ENCODE measurements around the gene CDK2.
"Not testable (repeated sequence)": the region's sequence is repeated elsewhere in the genome, so short reads cannot be mapped to it uniquely, and the experiment has no call there.

Gene CDK2

GRCh38 chr12:55938826-55939501, 27.7 kb upstream of the CDK2 start:
- DNase-seq, result no peak

- DNase-seq, result peak; percentile 71
Observed at GRCh38 chr12:55940065-55940732, 26.4 kb upstream of the CDK2 start.

- DNase-seq, result no peak
Observed at GRCh38 chr12:55942055-55942454, 24.6 kb upstream of the CDK2 start.

GRCh38 chr12:55942577-55943136, 24.0 kb upstream of the CDK2 start:
- DNase-seq, result no peak

- DNase-seq, result no peak
Observed at GRCh38 chr12:55946553-55946952, 20.1 kb upstream of the CDK2 start.

GRCh38 chr12:55955344-55955743, 11.3 kb upstream of the CDK2 start:
- DNase-seq, result no peak

- DNase-seq, result no peak
Observed at GRCh38 chr12:55955800-55956508, 10.7 kb upstream of the CDK2 start.

- no peak for DNase-seq
Observed at GRCh38 chr12:55957106-55957859, 9.3 kb upstream of the CDK2 start.

DNA sequence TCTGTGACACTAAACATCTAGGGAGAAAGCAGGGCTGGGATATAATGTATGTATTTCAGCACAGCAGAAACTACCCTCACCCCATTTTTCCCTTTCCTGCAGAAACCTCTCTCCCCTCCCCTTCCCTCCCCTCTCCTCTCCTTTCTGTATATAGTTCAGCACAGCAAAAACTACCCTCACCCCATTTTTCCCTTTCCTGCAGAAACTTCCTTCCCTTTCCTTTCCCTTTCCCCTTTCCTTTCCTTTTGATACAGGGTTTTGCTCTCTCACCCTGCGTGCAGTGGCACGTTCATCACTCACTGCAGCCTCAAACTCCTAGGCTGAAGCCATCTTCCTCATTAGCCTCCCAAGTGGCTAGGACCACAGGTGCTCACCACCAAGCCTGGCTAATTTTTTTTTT, 2.9 kb upstream of the CDK2 start:
- no peak for DNase-seq

DNA sequence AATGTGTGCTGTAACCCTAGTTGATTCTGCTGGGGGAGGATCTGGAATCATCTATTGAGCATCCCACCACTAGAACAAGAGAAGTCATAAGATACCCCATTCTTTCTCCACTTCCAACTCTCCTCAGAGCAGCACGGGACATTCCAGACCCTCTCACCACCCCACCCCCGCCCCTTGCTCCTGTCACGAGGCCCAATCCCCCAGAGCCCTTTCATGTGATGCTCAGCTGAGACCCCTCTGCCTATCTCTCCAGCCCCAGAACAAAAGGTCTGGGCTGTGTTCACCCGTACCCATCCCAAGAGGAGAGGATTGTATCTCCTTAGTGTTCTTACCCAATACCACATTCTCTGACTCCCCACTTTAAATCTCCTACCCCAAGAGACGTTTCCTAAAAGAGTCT, 1.4 kb upstream of the CDK2 start:
- DNase-seq, result no peak

GRCh38 chr12:55965941-55966407, 656 bp upstream of the CDK2 start, which contains the start of gene PMEL:
PMEL (minus strand) TSS chr12:55966042; CDS start chr12:55966011, 31 bp downstream.
- DNase-seq, result no peak

DNA sequence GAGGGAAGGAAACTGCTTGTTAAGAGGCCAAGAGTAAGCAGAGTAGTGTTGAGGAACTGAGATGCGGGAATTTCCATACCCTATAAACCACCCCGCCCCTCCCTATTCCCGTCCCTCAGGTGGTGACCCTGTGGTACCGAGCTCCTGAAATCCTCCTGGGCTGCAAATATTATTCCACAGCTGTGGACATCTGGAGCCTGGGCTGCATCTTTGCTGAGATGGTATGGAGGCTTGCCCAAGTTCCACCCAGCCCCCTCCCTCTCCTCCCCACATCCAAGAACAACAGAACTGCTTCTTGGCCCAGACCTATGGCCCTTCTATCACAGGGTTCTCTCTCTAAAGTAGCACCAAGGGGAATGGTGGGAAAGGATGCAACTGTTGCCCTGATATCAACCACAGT, 2.7 kb downstream of the CDK2 start:
- no peak for DNase-seq

GRCh38 chr12:55970775-55971174, 4.1 kb downstream of the CDK2 start:
- DNase-seq, result no peak

DNA sequence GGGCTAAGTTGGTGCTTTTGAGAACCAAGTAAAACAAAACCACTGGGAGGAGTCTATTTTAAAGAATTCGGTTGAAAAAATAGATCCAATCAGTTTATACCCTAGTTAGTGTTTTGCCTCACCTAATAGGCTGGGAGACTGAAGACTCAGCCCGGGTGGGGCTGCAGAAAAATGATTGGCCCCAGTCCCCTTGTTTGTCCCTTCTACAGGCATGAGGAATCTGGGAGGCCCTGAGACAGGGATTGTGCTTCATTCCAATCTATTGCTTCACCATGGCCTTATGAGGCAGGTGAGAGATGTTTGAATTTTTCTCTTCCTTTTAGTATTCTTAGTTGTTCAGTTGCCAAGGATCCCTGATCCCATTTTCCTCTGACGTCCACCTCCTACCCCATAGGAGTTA, 5.4 kb downstream of the CDK2 start:
- no peak for DNase-seq

DNA sequence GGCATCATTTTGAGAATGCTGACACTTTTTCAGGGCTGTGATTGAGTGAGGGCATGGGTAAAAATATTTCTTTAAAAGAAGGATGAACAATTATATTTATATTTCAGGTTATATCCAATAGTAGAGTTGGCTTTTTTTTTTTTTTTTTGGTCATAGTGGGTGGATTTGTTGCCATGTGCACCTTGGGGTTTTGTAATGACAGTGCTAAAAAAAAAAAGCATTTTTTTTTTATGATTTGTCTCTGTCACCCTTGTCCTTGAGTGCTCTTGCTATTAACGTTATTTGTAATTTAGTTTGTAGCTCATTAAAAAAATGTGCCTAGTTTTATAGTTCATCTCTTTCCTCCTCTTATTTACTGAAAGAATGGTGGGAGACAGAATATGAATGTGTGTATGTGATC, 5.8 kb downstream of the CDK2 start:
- no peak for DNase-seq

- DNase-seq, result no peak
Observed at GRCh38 chr12:55972911-55973598, 6.4 kb downstream of the CDK2 start.

DNA sequence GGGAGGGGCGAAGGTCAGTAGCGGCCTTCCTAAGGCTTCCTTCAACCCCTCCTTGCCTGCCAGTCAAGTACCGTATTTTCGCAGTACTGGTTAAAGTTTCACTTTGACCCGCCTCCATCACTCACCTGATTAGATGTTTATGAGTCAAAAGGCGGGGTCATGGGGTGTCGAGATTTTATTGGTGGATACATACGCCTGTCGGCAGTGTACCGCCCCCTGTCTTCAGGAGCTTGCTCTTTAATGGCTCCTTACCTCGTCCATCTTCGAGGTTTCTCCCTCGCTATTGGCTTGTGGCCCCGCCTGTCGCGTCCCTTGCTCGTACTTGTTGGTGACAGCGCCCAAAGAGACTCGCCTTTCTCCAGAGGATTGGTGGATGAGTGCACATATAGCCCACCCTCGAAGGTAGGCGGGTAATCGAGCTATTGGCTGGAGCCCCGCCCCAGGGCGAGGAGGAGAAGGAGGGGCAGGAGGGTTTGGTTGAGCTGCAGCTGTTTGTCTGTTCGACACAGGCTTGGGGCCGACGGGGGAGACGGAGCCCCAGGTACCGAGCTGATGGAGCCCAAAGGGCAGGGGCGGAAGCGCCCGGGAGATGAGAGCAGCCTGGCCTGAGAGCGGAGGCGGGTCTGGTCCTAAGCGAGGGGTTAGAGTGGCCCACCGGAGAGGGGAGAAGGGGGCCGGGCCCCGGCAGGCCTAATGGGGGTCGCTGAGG, 7.1 kb downstream of the CDK2 start, which contains the start of gene RAB5B:
RAB5B (plus strand) TSS at position 480 of the 709 bp plus-strand sequence. CDS start 12,883 bp downstream, outside the sequence.
- DNase-seq, result peak; percentile 99

GRCh38 chr12:55974308-55974730, 7.7 kb downstream of the CDK2 start:
- DNase-seq, result peak; percentile 40

DNA sequence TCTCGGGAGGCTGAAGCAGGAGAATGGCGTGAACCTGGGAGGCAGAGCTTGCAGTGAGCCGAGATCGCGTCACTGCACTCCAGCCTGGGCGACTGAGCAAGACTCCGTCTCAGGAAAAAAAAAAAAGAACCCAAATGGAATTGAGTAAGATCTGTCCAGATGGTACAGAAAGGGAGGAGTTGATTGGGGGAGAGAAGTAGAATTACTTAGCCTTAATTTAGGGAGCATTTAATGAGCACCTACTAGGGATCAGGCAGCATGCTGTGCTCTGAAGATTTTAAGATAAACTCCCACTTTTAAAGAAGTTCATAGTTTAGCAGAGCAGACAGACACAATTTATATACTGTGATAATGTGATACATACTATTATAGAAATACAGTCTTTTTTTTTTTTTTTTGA, 11.8 kb downstream of the CDK2 start:
- no peak for DNase-seq

GRCh38 chr12:55979069-55979468, 12.4 kb downstream of the CDK2 start:
- no peak for DNase-seq

DNA sequence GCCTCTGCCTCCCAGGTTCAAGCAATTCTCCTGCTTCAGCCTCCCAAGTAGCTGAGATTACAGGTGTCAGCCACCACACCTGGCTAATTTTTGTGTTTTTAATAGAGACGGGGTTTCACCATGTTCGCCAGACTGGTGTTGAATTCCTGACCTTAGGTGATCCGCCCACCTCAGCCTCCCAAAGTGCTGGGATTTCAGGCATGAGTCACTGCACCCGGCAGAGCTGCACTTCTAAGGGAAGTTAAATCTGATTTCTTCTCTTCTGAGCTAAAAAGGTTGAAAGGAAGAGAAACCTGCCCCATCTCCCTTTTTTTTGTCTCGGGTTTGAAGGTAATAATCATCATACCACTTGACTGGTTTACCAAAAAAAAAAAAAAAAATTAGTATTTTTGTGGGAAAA, 15.3 kb downstream of the CDK2 start:
- not testable (repeated sequence) for DNase-seq
